Stimulated activated naive CD4-positive, alpha-beta T cell (primary cell): ENCODE measurements around the gene RAPGEF4.
"Not testable (repeated sequence)": the region's sequence is repeated elsewhere in the genome, so short reads cannot be mapped to it uniquely, and the experiment has no call there.

Experiments
- DNase-seq, 6 experiments: peaks; one replicate each; lab custom pipeline; 2025; lab: John Stamatoyannopoulos, UW

RAPGEF4 gene

DNA sequence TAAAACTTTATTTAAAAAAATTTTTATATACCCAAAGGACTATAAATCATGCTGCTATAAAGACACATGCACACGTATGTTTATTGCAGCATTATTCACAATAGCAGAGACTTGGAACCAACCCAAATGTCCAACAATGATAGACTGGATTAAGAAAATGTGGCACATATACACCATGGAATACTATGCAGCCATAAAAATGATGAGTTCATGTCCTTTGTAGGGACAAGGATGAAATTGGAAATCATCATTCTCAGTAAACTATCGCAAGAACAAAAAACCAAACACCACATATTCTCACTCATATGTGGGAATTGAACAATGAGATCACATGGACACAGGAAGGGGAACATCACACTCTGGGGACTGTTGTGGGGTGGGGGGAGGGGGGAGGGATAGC is 358.0 kb downstream of the RAPGEF4 start:
- DNase-seq: not testable (repeated sequence)

DNA sequence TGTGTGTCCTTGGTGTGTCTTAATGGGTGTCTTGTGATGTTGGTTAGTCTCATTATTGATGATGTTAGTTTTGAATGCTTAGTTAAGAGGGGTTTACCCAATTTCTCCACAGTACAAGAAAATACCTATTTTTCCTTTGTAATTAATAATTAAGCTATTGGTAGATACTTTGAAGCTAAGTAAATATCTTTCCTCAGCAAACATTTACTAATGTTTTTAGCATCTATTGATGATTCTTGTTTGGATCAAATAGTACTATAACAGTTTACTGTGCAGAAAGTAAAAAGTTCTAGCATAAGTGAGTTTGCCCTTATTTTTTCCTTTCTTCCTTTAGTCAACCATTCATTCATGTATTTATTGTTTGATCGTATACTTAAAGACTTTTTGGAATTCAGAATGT is 359.1 kb downstream of the RAPGEF4 start:
- DNase-seq: no peak

DNA sequence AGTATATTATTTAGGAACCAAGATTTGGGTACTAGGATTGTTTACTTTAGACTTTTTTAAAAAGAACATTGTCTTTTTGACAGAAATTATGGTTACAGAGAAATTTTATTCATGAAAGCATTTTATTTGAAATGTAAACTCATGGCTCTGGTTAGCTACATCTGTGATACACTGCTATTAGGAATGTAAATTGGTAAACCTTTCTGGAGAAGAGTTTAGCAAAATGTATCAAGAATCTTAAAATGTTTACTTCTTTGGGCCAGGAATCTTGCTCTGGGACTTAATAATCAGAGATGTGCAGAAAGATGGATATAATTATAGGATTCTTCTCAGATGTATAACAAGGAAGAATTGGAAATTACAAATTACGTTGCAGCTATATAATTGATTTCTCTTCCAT is 359.7 kb downstream of the RAPGEF4 start:
- DNase-seq: no peak

GRCh38 chr2:173099271-173099670 is 363.6 kb downstream of the RAPGEF4 start:
- DNase-seq: no peak

- DNase-seq: no peak
Measured at GRCh38 chr2:173099804-173100203, 364.2 kb downstream of the RAPGEF4 start.

DNA sequence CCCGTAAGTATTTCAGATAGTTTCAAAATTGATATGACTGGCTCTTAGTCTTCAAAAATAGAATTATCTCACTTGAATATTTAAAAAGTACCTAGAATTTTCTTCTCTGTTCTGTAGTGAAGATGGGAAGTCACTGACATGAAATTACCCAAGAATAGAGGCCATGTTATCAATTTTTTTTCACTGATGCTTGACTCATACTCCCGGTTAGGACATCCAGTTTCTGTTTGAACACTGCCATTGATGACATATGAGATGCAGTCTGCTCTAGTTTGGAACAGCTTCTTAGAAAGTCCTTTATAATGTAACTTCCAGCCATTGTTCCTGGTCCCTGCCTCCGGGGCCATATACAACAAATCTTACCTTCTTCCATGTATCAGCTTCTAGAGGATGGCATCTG is 366.0 kb downstream of the RAPGEF4 start:
- no peak for DNase-seq
